ENCODE results near the gene ARHGAP18.

DNA sequence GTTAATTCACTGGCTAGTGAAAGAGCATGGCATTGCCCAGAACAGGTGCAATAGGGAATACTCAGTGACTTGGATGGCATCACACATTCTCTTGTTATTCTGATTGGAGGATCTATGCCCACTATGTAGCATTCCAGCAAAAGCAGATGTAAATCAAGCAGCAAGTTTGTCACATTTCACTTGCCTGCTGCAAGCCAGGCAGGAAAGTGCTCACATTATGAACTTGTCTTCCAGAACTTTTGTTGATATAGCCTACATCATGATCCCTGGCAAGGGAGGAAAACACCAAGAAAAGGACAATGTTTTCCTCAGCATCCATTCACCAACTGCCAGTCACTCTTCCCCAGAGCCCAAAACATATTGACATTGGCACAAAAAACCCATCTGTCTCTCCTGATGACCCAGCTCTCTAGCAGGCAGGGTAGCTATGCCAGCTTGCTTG, 77.8 kb downstream of the ARHGAP18 start:
- TF ChIP-seq, protein P1, sequence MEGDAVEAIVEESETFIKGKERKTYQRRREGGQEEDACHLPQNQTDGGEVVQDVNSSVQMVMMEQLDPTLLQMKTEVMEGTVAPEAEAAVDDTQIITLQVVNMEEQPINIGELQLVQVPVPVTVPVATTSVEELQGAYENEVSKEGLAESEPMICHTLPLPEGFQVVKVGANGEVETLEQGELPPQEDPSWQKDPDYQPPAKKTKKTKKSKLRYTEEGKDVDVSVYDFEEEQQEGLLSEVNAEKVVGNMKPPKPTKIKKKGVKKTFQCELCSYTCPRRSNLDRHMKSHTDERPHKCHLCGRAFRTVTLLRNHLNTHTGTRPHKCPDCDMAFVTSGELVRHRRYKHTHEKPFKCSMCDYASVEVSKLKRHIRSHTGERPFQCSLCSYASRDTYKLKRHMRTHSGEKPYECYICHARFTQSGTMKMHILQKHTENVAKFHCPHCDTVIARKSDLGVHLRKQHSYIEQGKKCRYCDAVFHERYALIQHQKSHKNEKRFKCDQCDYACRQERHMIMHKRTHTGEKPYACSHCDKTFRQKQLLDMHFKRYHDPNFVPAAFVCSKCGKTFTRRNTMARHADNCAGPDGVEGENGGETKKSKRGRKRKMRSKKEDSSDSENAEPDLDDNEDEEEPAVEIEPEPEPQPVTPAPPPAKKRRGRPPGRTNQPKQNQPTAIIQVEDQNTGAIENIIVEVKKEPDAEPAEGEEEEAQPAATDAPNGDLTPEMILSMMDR (IDR thresholded peaks at IDR 0.05) = no peak
- no peak for TF ChIP-seq POLR2A (IDR thresholded peaks at IDR 0.05)
